ENCODE measurements around the gene AGRN. TPM values are rescaled to one million over a fixed set of nuclear protein-coding genes. Genes with fewer than 3 reads are reported as not detected.

Gene AGRN
- total RNA-seq, 1 donor from 2014 or later: 114 TPM

- Histone ChIP-seq H3K4me1 (no peaks in the 10 kb centered on the region), H3K27me3 (ENCODE audit: low read depth) (no peaks in the 10 kb centered on the region), H3K9me3 (no peaks in the 10 kb centered on the region), H3K4me3 (no peak overlapping the region), H3K27ac (no peak overlapping the region), H3K36me3 (peaks cover 42% of the 10 kb centered on the region)
- DNase-seq (no peak), ATAC-seq (no peak)
- intact Hi-C loops (cut with DNase I): no loop called here
- no peak for TF ChIP-seq CTCF (IDR thresholded peaks at IDR 0.05)
Observed at GRCh38 chr1:1046767-1047166, 26.8 kb downstream of the AGRN start.

GRCh38 chr1:1047407-1047806 lies 27.5 kb downstream of the AGRN start:
- Histone ChIP-seq H3K27me3 (ENCODE audit: low read depth) (no peaks in the 10 kb centered on the region), H3K36me3 (peaks cover 46% of the 10 kb centered on the region), H3K4me1 (no peaks in the 10 kb centered on the region), H3K27ac (no peak overlapping the region), H3K9me3 (no peaks in the 10 kb centered on the region), H3K4me3 (no peak overlapping the region)
- DNase-seq: no peak
- intact Hi-C loops (cut with DNase I): no loop called here
- TF ChIP-seq CTCF (IDR thresholded peaks at IDR 0.05): no peak
- ATAC-seq: no peak

GRCh38 chr1:1047963-1048362 lies 28.0 kb downstream of the AGRN start:
- Histone ChIP-seq H3K27ac (no peak overlapping the region), H3K4me3 (no peak overlapping the region), H3K9me3 (no peaks in the 10 kb centered on the region), H3K4me1 (no peaks in the 10 kb centered on the region), H3K27me3 (ENCODE audit: low read depth) (no peaks in the 10 kb centered on the region), H3K36me3 (peaks cover 46% of the 10 kb centered on the region)
- DNase-seq: no peak
- no peak for ATAC-seq
- no peak for TF ChIP-seq CTCF (IDR thresholded peaks at IDR 0.05)
- intact Hi-C loops (cut with DNase I): no loop called here

- Histone ChIP-seq H3K27me3 (ENCODE audit: low read depth) (no peaks in the 10 kb centered on the region), H3K27ac (no peak overlapping the region), H3K9me3 (no peaks in the 10 kb centered on the region), H3K36me3 (peaks cover 50% of the 10 kb centered on the region), H3K4me1 (no peaks in the 10 kb centered on the region), H3K4me3 (no peak overlapping the region)
- no peak for TF ChIP-seq CTCF (IDR thresholded peaks at IDR 0.05)
- intact Hi-C loops (cut with DNase I): no loop called here
- no peak for ATAC-seq
- DNase-seq: no peak
Observed at GRCh38 chr1:1048765-1049164, 28.8 kb downstream of the AGRN start.

GRCh38 chr1:1049318-1050165 lies 29.6 kb downstream of the AGRN start:
- DNase-seq: no peak
- no peak overlapping the region for H3K27ac ChIP-seq
- TF ChIP-seq CTCF (IDR thresholded peaks at IDR 0.05): no peak
- H3K9me3 ChIP-seq: no peaks in the 10 kb centered on the region
- no peaks in the 10 kb centered on the region for H3K27me3 ChIP-seq (ENCODE audit: low read depth)
- no peak for ATAC-seq
- H3K36me3 ChIP-seq: peaks cover 50% of the 10 kb centered on the region
- intact Hi-C loops (cut with DNase I): no loop called here
- no peak overlapping the region for H3K4me3 ChIP-seq
- H3K4me1 ChIP-seq: no peaks in the 10 kb centered on the region
